ENCODE measurements around the gene SUPT5H. TPM values are rescaled to one million over a fixed set of nuclear protein-coding genes. Genes with fewer than 3 reads are reported as not detected.

The SUPT5H gene
- total RNA-seq, 1 experiment from 2014 or later: 67.4 TPM

GRCh38 chr19:39520541-39521484 lies 75.4 kb downstream of the SUPT5H start:
- no peak for DNase-seq (ENCODE audit: low read depth)

- DNase-seq (ENCODE audit: low read depth): no peak
Measured at GRCh38 chr19:39524495-39524894, 79.1 kb downstream of the SUPT5H start.

- DNase-seq (ENCODE audit: low read depth): no peak
Measured at GRCh38 chr19:39525205-39525604, 79.8 kb downstream of the SUPT5H start.

Other genes starting within 250 kb of the SUPT5H start
- 0.10 and 0.12 TPM in 2 replicates for gene NCCRP1, start 248.6 kb upstream of the SUPT5H start, total RNA-seq (2014; rRNA removed; shearing (Covaris generic))
- not detected in 2 replicates for gene SYCN, start 241.3 kb upstream of the SUPT5H start, total RNA-seq (2014; rRNA removed; shearing (Covaris generic))
- gene IFNL3, start 200.6 kb upstream of the SUPT5H start, total RNA-seq (2014; rRNA removed; shearing (Covaris generic)): not detected in 2 replicates
- not detected in 2 replicates for gene IFNL4, start 196.7 kb upstream of the SUPT5H start, total RNA-seq (2014; rRNA removed; shearing (Covaris generic))
- not detected in 2 replicates for gene IFNL2, start 177.2 kb upstream of the SUPT5H start, total RNA-seq (2014; rRNA removed; shearing (Covaris generic))
- gene IFNL1, start 149.2 kb upstream of the SUPT5H start, total RNA-seq (2014; rRNA removed; shearing (Covaris generic)): not detected in 2 replicates
- gene LRFN1, start 124.7 kb upstream of the SUPT5H start, total RNA-seq (2014; rRNA removed; shearing (Covaris generic)): under 0.01 and 0.36 TPM in 2 replicates
- 0.36 and 0.59 TPM in 2 replicates for gene GMFG, start 109.5 kb upstream of the SUPT5H start, total RNA-seq (2014; rRNA removed; shearing (Covaris generic))
- 41.5 and 48.8 TPM in 2 replicates for gene SAMD4B, start 103.2 kb upstream of the SUPT5H start, total RNA-seq (2014; rRNA removed; shearing (Covaris generic))
- gene PAF1, start 54.5 kb upstream of the SUPT5H start, total RNA-seq (2014; rRNA removed; shearing (Covaris generic)): 44.3 and 59.4 TPM in 2 replicates
- gene MED29, start 54.2 kb upstream of the SUPT5H start, total RNA-seq (2014; rRNA removed; shearing (Covaris generic)): 22.2 and 39.5 TPM in 2 replicates
- 2.9 and 6.4 TPM in 2 replicates for gene ZFP36, start 38.7 kb upstream of the SUPT5H start, total RNA-seq (2014; rRNA removed; shearing (Covaris generic))
- 4.8 and 13.0 TPM in 2 replicates for gene PLEKHG2, start 32.9 kb upstream of the SUPT5H start, total RNA-seq (2014; rRNA removed; shearing (Covaris generic))
- 107 and 123 TPM in 2 replicates for gene RPS16, start 9.6 kb upstream of the SUPT5H start, total RNA-seq (2014; rRNA removed; shearing (Covaris generic))
- gene TIMM50, start 35.3 kb downstream of the SUPT5H start, total RNA-seq (2014; rRNA removed; shearing (Covaris generic)): 86.2 and 88.2 TPM in 2 replicates
- 0.72 and 1.5 TPM in 2 replicates for gene DLL3, start 53.4 kb downstream of the SUPT5H start, total RNA-seq (2014; rRNA removed; shearing (Covaris generic))
- not detected in 2 replicates for gene SELENOV, start 69.6 kb downstream of the SUPT5H start, total RNA-seq (2014; rRNA removed; shearing (Covaris generic))
- 5.3 and 8.8 TPM in 2 replicates for gene EID2B, start 87.3 kb downstream of the SUPT5H start, total RNA-seq (2014; rRNA removed; shearing (Covaris generic))
- gene EID2, start 94.6 kb downstream of the SUPT5H start, total RNA-seq (2014; rRNA removed; shearing (Covaris generic)): 17.1 and 19.0 TPM in 2 replicates
- not detected in 2 replicates for gene LGALS13, start 156.9 kb downstream of the SUPT5H start, total RNA-seq (2014; rRNA removed; shearing (Covaris generic))
- gene LGALS16, start 210.3 kb downstream of the SUPT5H start, total RNA-seq (2014; rRNA removed; shearing (Covaris generic)): not detected in 2 replicates